K562 (cell line): Measurements from ENCODE around the gene NET1. TPM values are rescaled to one million over a fixed set of nuclear protein-coding genes. Genes with fewer than 3 reads are reported as not detected.
A peak's percentile ranks its signal among the peaks of the same experiment; 100 is the strongest.

Experiments used
- BRD9 ChIP-seq: fragments of 450-650 bp; IDR thresholded peaks from 2 replicates; pipeline ENCODE4 v1.6.1; 2018; ENCODE audit warnings: low read depth; ENCODE audit not compliant: partially characterized antibody
- BRF1 ChIP-seq: IDR thresholded peaks from 3 replicates; pipeline ENCODE4 v1.6.1; 2011; ENCODE audit warnings: borderline replicate concordance, mild to moderate bottlenecking; ENCODE audit not compliant: insufficient read length; ENCODE audit errors: extremely low read depth
- C11orf30 ChIP-seq: fragments of 450-650 bp; IDR thresholded peaks from 2 replicates; pipeline ENCODE4 v1.6.1; 2016; ENCODE audit warnings: low read depth, mild to moderate bottlenecking
- DACH1 ChIP-seq: fragments of 450-650 bp; IDR thresholded peaks from 2 replicates; pipeline ENCODE4 v1.6.1; 2018; ENCODE audit not compliant: partially characterized antibody
- EHMT2 ChIP-seq: fragments of 450-650 bp; IDR thresholded peaks from 2 replicates; pipeline ENCODE4 v1.6.1; 2018; ENCODE audit warnings: antibody characterized with exemption
- GTF2E2 ChIP-seq: fragments of 200-800 bp; sonication (Bioruptor generic); IDR thresholded peaks from 2 replicates; pipeline ENCODE4 v1.6.1; 2016; ENCODE audit warnings: missing genetic modification characterization, missing compliant biosample characterization
- JUNB ChIP-seq: fragments of 450-650 bp; formaldehyde crosslinking; conservative IDR thresholded peaks from 2 replicates; pipeline ENCODE4 v1.4.0; 2020; ENCODE audit warnings: mild to moderate bottlenecking
- LARP7 ChIP-seq: fragments of 450-650 bp; IDR thresholded peaks from 2 replicates; pipeline ENCODE4 v1.6.1; 2016
- MAFK ChIP-seq: IDR thresholded peaks from 2 replicates; pipeline ENCODE4 v1.6.1; 2011; ENCODE audit warnings: low read length, improper control_type of control experiment
- MCM7 ChIP-seq, 2 experiments: fragments of 450-650 bp; IDR thresholded peaks; 2 replicates each; pipeline ENCODE4 v1.6.1; 2016 to 2018
- MED1 ChIP-seq: sonication (generic); formaldehyde crosslinking; IDR thresholded peaks from 2 replicates; pipeline ENCODE4 v1.8.1; 2023; ENCODE audit warnings: missing genetic modification reagents, borderline replicate concordance
- NCOA6 ChIP-seq: fragments of 450-650 bp; IDR thresholded peaks from 2 replicates; pipeline ENCODE4 v1.6.1; 2017; ENCODE audit warnings: mild to moderate bottlenecking
- NEUROD1 ChIP-seq: fragments of 150-350 bp; IDR thresholded peaks from 2 replicates; pipeline ENCODE4 v1.6.1; 2014; ENCODE audit warnings: borderline replicate concordance, low read length, low read depth; ENCODE audit not compliant: partially characterized antibody
- NFATC3 ChIP-seq: fragments of 450-650 bp; IDR thresholded peaks from 2 replicates; pipeline ENCODE4 v1.6.1; 2017; ENCODE audit warnings: mild to moderate bottlenecking
- NFRKB ChIP-seq: fragments of 450-650 bp; IDR thresholded peaks from 2 replicates; pipeline ENCODE4 v1.6.1; 2016; ENCODE audit warnings: low read depth
- POLR2A ChIP-seq: fragments of 450-650 bp; conservative IDR thresholded peaks from 2 replicates; pipeline ENCODE4 v1.6.1; 2016
- POLR2H ChIP-seq: IDR thresholded peaks from 2 replicates; pipeline ENCODE4 v1.6.1; 2016; ENCODE audit warnings: missing genetic modification characterization, low read depth, mild to moderate bottlenecking, control low read depth, missing compliant biosample characterization, moderate library complexity
- PTBP1 ChIP-seq: fragments of 200-400 bp; formaldehyde crosslinking; IDR thresholded peaks from 2 replicates; pipeline ENCODE4 v1.6.1; 2017; ENCODE audit warnings: low read depth, low read length
- PTRF ChIP-seq: fragments of 450-650 bp; IDR thresholded peaks from 2 replicates; pipeline ENCODE4 v1.6.1; 2016; ENCODE audit warnings: mild to moderate bottlenecking, missing genetic modification characterization, missing compliant biosample characterization
- RFX7 ChIP-seq: fragments of 250-450 bp; sonication (Bioruptor Pico); IDR thresholded peaks from 2 replicates; pipeline ENCODE4 v1.5.1; 2021; ENCODE audit warnings: mild to moderate bottlenecking
- SUPT5H ChIP-seq: fragments of 450-650 bp; IDR thresholded peaks from 2 replicates; pipeline ENCODE4 v1.6.1; 2016
- TAF15 ChIP-seq: fragments of 200-400 bp; formaldehyde crosslinking; IDR thresholded peaks from 2 replicates; pipeline ENCODE4 v1.6.1; 2017; ENCODE audit warnings: mild to moderate bottlenecking, low read depth, low read length, moderate library complexity
- YBX1 ChIP-seq: fragments of 450-650 bp; IDR thresholded peaks from 2 replicates; pipeline ENCODE4 v1.7.1; 2016; ENCODE audit warnings: mild to moderate bottlenecking
- ZKSCAN1 ChIP-seq: fragments of 150-350 bp; IDR thresholded peaks from 2 replicates; pipeline ENCODE4 v1.6.1; 2016; ENCODE audit warnings: low read depth, low read length
- ZKSCAN3 ChIP-seq: fragments of 250-450 bp; sonication (Bioruptor Pico); IDR thresholded peaks from 2 replicates; pipeline ENCODE4 v1.4.0; 2020
- ZNF146 ChIP-seq: IDR thresholded peaks from one replicate; pipeline ENCODE4 v1.6.1; 2018; ENCODE audit warnings: missing compliant biosample characterization; ENCODE audit not compliant: unreplicated experiment
- ZNF274 ChIP-seq: IDR thresholded peaks from 2 replicates; pipeline ENCODE4 v1.6.1; 2011; ENCODE audit warnings: low read depth, mild to moderate bottlenecking, low read length, moderate library complexity, borderline replicate concordance
- ZNF277 ChIP-seq: fragments of 250-450 bp; sonication (Bioruptor Pico); IDR thresholded peaks from 2 replicates; pipeline ENCODE4 v1.8.0; 2022; ENCODE audit warnings: inconsistent platforms, mild to moderate bottlenecking, moderate library complexity, borderline replicate concordance
- ZNF561 ChIP-seq: fragments of 450-650 bp; formaldehyde crosslinking; conservative IDR thresholded peaks from 2 replicates; pipeline ENCODE4 v1.4.0; 2020; ENCODE audit warnings: mild to moderate bottlenecking, moderate library complexity
- ZNF584 ChIP-seq: fragments of 200-800 bp; sonication (Bioruptor generic); IDR thresholded peaks from 2 replicates; pipeline ENCODE4 v1.6.1; 2016; ENCODE audit warnings: low read depth, mild to moderate bottlenecking, missing genetic modification characterization, missing compliant biosample characterization
- ZNF696 ChIP-seq: fragments of 250-450 bp; sonication (Bioruptor Pico); conservative IDR thresholded peaks from 2 replicates; pipeline ENCODE4 v1.4.0; 2020; ENCODE audit warnings: mild to moderate bottlenecking, moderate library complexity
- ZNF766 ChIP-seq: fragments of 200-800 bp; sonication (Bioruptor generic); conservative IDR thresholded peaks from 2 replicates; pipeline ENCODE4 v1.6.1; 2016; ENCODE audit warnings: missing genetic modification characterization, missing compliant biosample characterization
- ZNF780A ChIP-seq: fragments of 250-450 bp; sonication (Bioruptor Pico); IDR thresholded peaks from 2 replicates; pipeline ENCODE4 v1.5.0; 2021; ENCODE audit warnings: mild to moderate bottlenecking
- polyA plus RNA-seq, 8 experiments: library from polyadenylated mRNA; depleted of rRNA in 4 of 8; stranded (reverse) in 5 of 8; unstranded in 3 of 8; fragments of >200 nt; fragmentation: Nextera tagmentation in 2 of 8; fragmentation: Illumina TruSeq in 1 of 8; extraction: Ambion mirVana in 2 of 8; extraction: Trizol in 1 of 8; gene quantifications; 2 replicates each; pipeline versions ENCODE4 v1.2.1 to v1.2.3, GENCODE V29; 2011 to 2014; ENCODE audit warnings: inconsistent platforms in 1 of 8, missing spikeins in 1 of 8
- total RNA-seq, 7 experiments: library from RNA; depleted of rRNA in 6 of 7; stranded (reverse); fragments of >200 nt in 6 of 7; fragmentation: Illumina TruSeq in 2 of 7; extraction: Trizol in 2 of 7; gene quantifications; 2 replicates each; pipeline versions ENCODE4 v1.2.1 to v1.2.3, GENCODE V29; 2011 to 2021; ENCODE audit warnings: low replicate concordance in 1 of 7
- TF ChIP-seq, protein P1 (sequence below): fragments of 450-650 bp; IDR thresholded peaks from 2 replicates; pipeline ENCODE4 v1.6.1; 2016; ENCODE audit warnings: borderline replicate concordance

The NET1 gene
- total and polyA plus RNA-seq, 9 of the 15 experiments (the other 6 are each of a cell fraction or from before 2014, with no cell fraction given): 47.4 to 258 (median 106) TPM

- TF ChIP-seq ZNF780A (CRISPR knock-in tag): no peak
- TF ChIP-seq BRF1: no peak
- TF ChIP-seq SUPT5H: no peak
- no peak for TF ChIP-seq NCOA6
- TF ChIP-seq C11orf30: 0 out of 2 replicates have a peak, but pooled peaks have one; percentile 8
- TF ChIP-seq MCM7 (IDR thresholded peaks at IDR 0.05): no peak
- no peak for TF ChIP-seq ZKSCAN3 (CRISPR knock-in tag)
- 0 out of 2 replicates have a peak, but pooled peaks have one; percentile 15 for TF ChIP-seq NFATC3
- TF ChIP-seq ZNF766 (CRISPR knock-in tag): no peak
- 0 out of 2 replicates have a peak, but pooled peaks have one; percentile 9 for TF ChIP-seq GTF2E2 (tag)
- no peak for TF ChIP-seq ZNF277 (CRISPR knock-in tag)
- no peak for TF ChIP-seq ZNF584 (CRISPR knock-in tag)
- TF ChIP-seq ZNF561 (CRISPR knock-in tag): no peak
- no peak for TF ChIP-seq RFX7
- TF ChIP-seq POLR2H: peak; percentile 46; the same call in 1 of the 2 replicates
- TF ChIP-seq ZNF696 (CRISPR knock-in tag): no peak
- TF ChIP-seq ZNF274: no peak
- no peak for TF ChIP-seq BRD9
- no peak for TF ChIP-seq EHMT2
- TF ChIP-seq, protein P1, sequence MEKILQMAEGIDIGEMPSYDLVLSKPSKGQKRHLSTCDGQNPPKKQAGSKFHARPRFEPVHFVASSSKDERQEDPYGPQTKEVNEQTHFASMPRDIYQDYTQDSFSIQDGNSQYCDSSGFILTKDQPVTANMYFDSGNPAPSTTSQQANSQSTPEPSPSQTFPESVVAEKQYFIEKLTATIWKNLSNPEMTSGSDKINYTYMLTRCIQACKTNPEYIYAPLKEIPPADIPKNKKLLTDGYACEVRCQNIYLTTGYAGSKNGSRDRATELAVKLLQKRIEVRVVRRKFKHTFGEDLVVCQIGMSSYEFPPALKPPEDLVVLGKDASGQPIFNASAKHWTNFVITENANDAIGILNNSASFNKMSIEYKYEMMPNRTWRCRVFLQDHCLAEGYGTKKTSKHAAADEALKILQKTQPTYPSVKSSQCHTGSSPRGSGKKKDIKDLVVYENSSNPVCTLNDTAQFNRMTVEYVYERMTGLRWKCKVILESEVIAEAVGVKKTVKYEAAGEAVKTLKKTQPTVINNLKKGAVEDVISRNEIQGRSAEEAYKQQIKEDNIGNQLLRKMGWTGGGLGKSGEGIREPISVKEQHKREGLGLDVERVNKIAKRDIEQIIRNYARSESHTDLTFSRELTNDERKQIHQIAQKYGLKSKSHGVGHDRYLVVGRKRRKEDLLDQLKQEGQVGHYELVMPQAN: no peak
- TF ChIP-seq POLR2A: peak; percentile 5; the same call in 1 of the 2 replicates
- TF ChIP-seq ZKSCAN1: no peak
- no peak for TF ChIP-seq NFRKB
- peak; percentile 16; the same call in 1 of the 2 replicates for TF ChIP-seq LARP7
- no peak for TF ChIP-seq ZNF146 (CRISPR knock-in tag)
- no peak for TF ChIP-seq MAFK
- no peak for TF ChIP-seq JUNB
- no peak for TF ChIP-seq PTRF (tag)
- TF ChIP-seq NEUROD1: no peak
- no peak for TF ChIP-seq YBX1
- TF ChIP-seq TAF15: no peak
- TF ChIP-seq DACH1: no peak
- TF ChIP-seq PTBP1: no peak
- TF ChIP-seq MED1 (CRISPR knock-in tag): no peak
Observed at GRCh38 chr10:5449227-5449626, 36.9 kb downstream of the NET1 start (continued).
